BJ (cell line): ENCODE data around the gene CCDC3. TPM values are rescaled to one million over a fixed set of nuclear protein-coding genes. Genes with fewer than 3 reads are reported as not detected.

Source experiments
- CTCF ChIA-PET: fragments of 350-600 bp; formaldehyde crosslinking; extraction: SDS; loops from one replicate; lab custom pipeline; 2021; ENCODE audit warnings: antibody characterized with exemption, inconsistent platforms; lab: Yijun Ruan, JAX
- POLR2A ChIA-PET: fragments of 300-600 bp; sonication (Branson Sonifier 250); formaldehyde crosslinking; extraction: SDS; loops from one replicate; lab custom pipeline; 2021; ENCODE audit warnings: antibody characterized with exemption; lab: Charles Lee
- DNase-seq: peaks from one replicate; pipeline ENCODE4 v3.0.0-alpha.2; 2011; ENCODE audit warnings: low read depth
- H3K27me3 ChIP-seq: 2 replicates; pipeline ENCODE4 v1.6.0; 2011; ENCODE audit warnings: low read length; ENCODE audit not compliant: control insufficient read depth, insufficient read depth
- H3K36me3 ChIP-seq: 2 replicates; pipeline ENCODE4 v1.5.1; 2011; ENCODE audit warnings: low read length; ENCODE audit not compliant: control insufficient read depth, insufficient read depth
- H3K4me3 ChIP-seq: 2 replicates; pipeline ENCODE4 v1.5.1; 2011; ENCODE audit warnings: low read depth, mild to moderate bottlenecking, control low read depth, low read length
- CTCF ChIP-seq: IDR thresholded peaks from 2 replicates; pipeline ENCODE4 v1.5.1; 2011; ENCODE audit warnings: low read depth, mild to moderate bottlenecking, control low read depth, inconsistent platforms, low read length, moderate library complexity; ENCODE audit not compliant: insufficient read depth
- polyA plus RNA-seq: library from polyadenylated mRNA; depleted of rRNA; stranded (reverse); fragments of >200 nt; gene quantifications from 2 replicates; pipeline ENCODE4 v1.2.3, GENCODE V29; 2011

Gene CCDC3
- polyA plus RNA-seq, 1 experiment = 0.02 TPM

GRCh38 chr10:12909182-12909835, 92.2 kb downstream of the CCDC3 start:
- no peaks in the 10 kb centered on the region for H3K36me3 ChIP-seq
- no peak for DNase-seq
- no peak overlapping the region for H3K4me3 ChIP-seq
- H3K27me3 ChIP-seq = no peaks in the 10 kb centered on the region
- ChIA-PET CTCF (no interaction called here), POLR2A (no interaction called here)
- TF ChIP-seq CTCF = no peak

- CTCF ChIA-PET = no interaction called here
- POLR2A ChIA-PET = no interaction called here
- TF ChIP-seq CTCF = no peak
- H3K27me3 ChIP-seq = no peaks in the 10 kb centered on the region
- H3K36me3 ChIP-seq = no peaks in the 10 kb centered on the region
- no peak overlapping the region for H3K4me3 ChIP-seq
- no peak for DNase-seq
Measured at GRCh38 chr10:12908773-12909172, 92.7 kb downstream of the CCDC3 start.

- Histone ChIP-seq H3K36me3 (no peaks in the 10 kb centered on the region), H3K4me3 (no peak overlapping the region), H3K27me3 (no peaks in the 10 kb centered on the region)
- POLR2A ChIA-PET = no interaction called here
- TF ChIP-seq CTCF = no peak
- no peak for DNase-seq
- CTCF ChIA-PET = no interaction called here
Measured at GRCh38 chr10:12907656-12908055, 93.9 kb downstream of the CCDC3 start.

GRCh38 chr10:12906051-12906541, 95.4 kb downstream of the CCDC3 start:
- Histone ChIP-seq H3K27me3 (no peaks in the 10 kb centered on the region), H3K36me3 (no peaks in the 10 kb centered on the region), H3K4me3 (no peak overlapping the region)
- no peak for DNase-seq
- CTCF ChIA-PET = no interaction called here
- POLR2A ChIA-PET = no interaction called here
- TF ChIP-seq CTCF = no peak

- TF ChIP-seq CTCF = no peak
- ChIA-PET POLR2A (no interaction called here), CTCF (interaction anchor here (0.7 to 2.0 kb wide), 2 partner anchors 14 to 641 kb away, joined by 3 to 6 read pairs; no protein-coding TSS in a partner anchor)
- no peak for DNase-seq
- Histone ChIP-seq H3K27me3 (no peaks in the 10 kb centered on the region), H3K36me3 (no peaks in the 10 kb centered on the region), H3K4me3 (no peak overlapping the region)
Measured at GRCh38 chr10:12905067-12905466, 96.4 kb downstream of the CCDC3 start.
